ENCODE data around the gene EDN2. TPM values are rescaled to one million over a fixed set of nuclear protein-coding genes. Genes with fewer than 3 reads are reported as not detected.

The EDN2 gene
- total RNA-seq, 2 experiments from 2014 or later: not detected

- peaks cover 0 to 3% of the 10 kb centered on the region in 2 experiments for H3K9me3 ChIP-seq (ENCODE audit: control insufficient read depth in 1 of 2, insufficient read depth in 1 of 2, low read length in 2 of 2)
- H3K27me3 Mint-ChIP-seq: peaks cover 31% of the 10 kb centered on the region
- TF ChIP-seq CTCF (IDR thresholded peaks at IDR 0.05): no peak
- no peaks in the 10 kb centered on the region for H3K4me1 Mint-ChIP-seq (ENCODE audit: low read depth)
- H3K9me3 Mint-ChIP-seq: no peaks in the 10 kb centered on the region
- ATAC-seq (ENCODE audit: poor library complexity): no peak
- no peak overlapping the region for H3K4me3 Mint-ChIP-seq
- no peak overlapping the region for H3K4me3 ChIP-seq (ENCODE audit: low read length)
- POLR2A ChIA-PET: no interaction called here
- H3K4me1 ChIP-seq (ENCODE audit: insufficient read depth, low read length): no peaks in the 10 kb centered on the region
- H3K27me3 ChIP-seq (ENCODE audit: control insufficient read depth in 1 of 2, insufficient read depth in 2 of 2, low read length in 2 of 2): peaks cover 4 to 8% of the 10 kb centered on the region in 2 experiments
- no peak for DNase-seq
- no peak overlapping the region for H3K27ac ChIP-seq (ENCODE audit: low read depth in 1 of 2, low read length in 2 of 2)
- intact Hi-C loops (cut with DNase I, micrococcal nuclease): no loop called here
- H3K36me3 Mint-ChIP-seq (ENCODE audit: low read depth): no peaks in the 10 kb centered on the region
- H3K36me3 ChIP-seq (ENCODE audit: insufficient read depth, low read length): no peaks in the 10 kb centered on the region
- CTCF ChIA-PET: no interaction called here
- no peak overlapping the region for H3K27ac Mint-ChIP-seq
These were observed 2.1 kb upstream of the EDN2 start for GRCh38 chr1:41486371-41487125.

- Histone ChIP-seq H3K36me3 (ENCODE audit: insufficient read depth, low read length) (no peaks in the 10 kb centered on the region), H3K9me3 (ENCODE audit: control insufficient read depth in 1 of 2, insufficient read depth in 1 of 2, low read length in 2 of 2) (peaks cover 0 to 3% of the 10 kb centered on the region in 2 experiments), H3K4me3 (ENCODE audit: low read length) (no peak overlapping the region), H3K27ac (ENCODE audit: low read depth in 1 of 2, low read length in 2 of 2) (no peak overlapping the region), H3K27me3 (ENCODE audit: control insufficient read depth in 1 of 2, insufficient read depth in 2 of 2, low read length in 2 of 2) (peaks cover 4 to 8% of the 10 kb centered on the region in 2 experiments), H3K4me1 (ENCODE audit: insufficient read depth, low read length) (no peaks in the 10 kb centered on the region)
- ATAC-seq (ENCODE audit: poor library complexity) (no peak), DNase-seq (no peak)
- ChIA-PET CTCF (no interaction called here), POLR2A (no interaction called here)
- Mint-ChIP-seq H3K36me3 (ENCODE audit: low read depth) (no peaks in the 10 kb centered on the region), H3K4me1 (ENCODE audit: low read depth) (no peaks in the 10 kb centered on the region), H3K27me3 (peaks cover 31% of the 10 kb centered on the region), H3K4me3 (no peak overlapping the region), H3K9me3 (no peaks in the 10 kb centered on the region), H3K27ac (no peak overlapping the region)
- no peak for TF ChIP-seq CTCF (IDR thresholded peaks at IDR 0.05)
- intact Hi-C loops (cut with DNase I, micrococcal nuclease): no loop called here
These were observed 1.5 kb upstream of the EDN2 start for GRCh38 chr1:41486053-41486370.

- H3K9me3 ChIP-seq (ENCODE audit: control insufficient read depth in 1 of 2, insufficient read depth in 1 of 2, low read length in 2 of 2): peaks cover 0 to 2% of the 10 kb centered on the region in 2 experiments
- POLR2A ChIA-PET: no interaction called here
- no peak overlapping the region for H3K4me3 ChIP-seq (ENCODE audit: low read length)
- no peaks in the 10 kb centered on the region for H3K4me1 Mint-ChIP-seq (ENCODE audit: low read depth)
- H3K36me3 ChIP-seq (ENCODE audit: insufficient read depth, low read length): no peaks in the 10 kb centered on the region
- no peak overlapping the region for H3K27ac Mint-ChIP-seq
- no peak overlapping the region for H3K27ac ChIP-seq (ENCODE audit: low read depth in 1 of 2, low read length in 2 of 2)
- DNase-seq (no peak), ATAC-seq (ENCODE audit: poor library complexity) (no peak)
- intact Hi-C loops (cut with DNase I, micrococcal nuclease): no loop called here
- no peak overlapping the region for H3K4me3 Mint-ChIP-seq
- peaks cover 31% of the 10 kb centered on the region for H3K27me3 Mint-ChIP-seq
- H3K4me1 ChIP-seq (ENCODE audit: insufficient read depth, low read length): no peaks in the 10 kb centered on the region
- CTCF ChIA-PET: no interaction called here
- H3K27me3 ChIP-seq (ENCODE audit: control insufficient read depth in 1 of 2, insufficient read depth in 2 of 2, low read length in 2 of 2): peaks cover 4 to 8% of the 10 kb centered on the region in 2 experiments
- no peaks in the 10 kb centered on the region for H3K9me3 Mint-ChIP-seq
- H3K36me3 Mint-ChIP-seq (ENCODE audit: low read depth): no peaks in the 10 kb centered on the region
- no peak for TF ChIP-seq CTCF (IDR thresholded peaks at IDR 0.05)
These were observed 1.1 kb upstream of the EDN2 start for GRCh38 chr1:41485605-41486004.

Measured in CD4-positive, alpha-beta T cell (primary cell).